CD4-positive, alpha-beta T cell treated with Interleukin-1 beta for 1 hour (primary cell): ENCODE measurements around the gene VPS26C.
A peak's percentile ranks its signal among the peaks of the same experiment; 100 is the strongest.

Experiments used
- DNase-seq, 2 donors: peaks; one replicate each; pipeline ENCODE4 v3.0.0-alpha.2; 2020 to 2022

Gene VPS26C

DNA sequence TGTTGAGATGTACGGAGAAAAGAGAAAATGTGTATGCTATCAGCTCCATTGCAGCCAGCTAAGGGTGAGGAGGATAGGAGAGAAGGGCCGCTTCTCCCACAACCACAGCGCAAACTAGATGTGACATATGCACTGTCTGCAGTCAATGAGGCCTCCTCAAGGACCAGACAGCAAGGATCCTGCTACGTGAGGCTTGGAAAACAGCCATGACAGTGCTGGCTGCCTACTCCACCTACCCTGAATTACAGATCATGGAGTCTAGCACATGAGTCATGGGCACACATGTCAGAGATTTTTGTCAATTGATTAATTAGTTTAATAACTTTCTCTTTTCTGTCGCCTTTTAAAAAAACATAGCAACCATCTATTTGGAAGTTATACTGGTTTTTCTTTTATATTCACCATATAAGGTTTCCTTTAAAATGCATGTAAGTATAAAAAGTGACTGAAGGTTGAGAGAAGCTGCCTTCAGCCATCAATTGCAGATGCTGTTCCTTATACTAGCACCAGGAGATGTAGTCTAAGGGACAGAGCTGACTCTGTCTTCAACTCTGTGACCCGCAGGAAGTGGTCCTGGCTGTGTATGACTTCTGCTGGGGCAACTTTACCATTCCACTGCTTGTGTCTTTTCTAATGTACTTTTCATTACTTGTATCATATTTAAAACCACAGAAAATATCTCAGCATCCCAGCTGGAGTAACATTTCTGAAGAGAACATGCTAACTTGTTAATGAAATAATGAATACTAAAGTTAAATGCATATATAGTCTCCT, 3.1 kb downstream of the VPS26C start:
- no peak for DNase-seq

GRCh38 chr21:37259426-37259825, 7.7 kb downstream of the VPS26C start:
- DNase-seq: no peak

DNA sequence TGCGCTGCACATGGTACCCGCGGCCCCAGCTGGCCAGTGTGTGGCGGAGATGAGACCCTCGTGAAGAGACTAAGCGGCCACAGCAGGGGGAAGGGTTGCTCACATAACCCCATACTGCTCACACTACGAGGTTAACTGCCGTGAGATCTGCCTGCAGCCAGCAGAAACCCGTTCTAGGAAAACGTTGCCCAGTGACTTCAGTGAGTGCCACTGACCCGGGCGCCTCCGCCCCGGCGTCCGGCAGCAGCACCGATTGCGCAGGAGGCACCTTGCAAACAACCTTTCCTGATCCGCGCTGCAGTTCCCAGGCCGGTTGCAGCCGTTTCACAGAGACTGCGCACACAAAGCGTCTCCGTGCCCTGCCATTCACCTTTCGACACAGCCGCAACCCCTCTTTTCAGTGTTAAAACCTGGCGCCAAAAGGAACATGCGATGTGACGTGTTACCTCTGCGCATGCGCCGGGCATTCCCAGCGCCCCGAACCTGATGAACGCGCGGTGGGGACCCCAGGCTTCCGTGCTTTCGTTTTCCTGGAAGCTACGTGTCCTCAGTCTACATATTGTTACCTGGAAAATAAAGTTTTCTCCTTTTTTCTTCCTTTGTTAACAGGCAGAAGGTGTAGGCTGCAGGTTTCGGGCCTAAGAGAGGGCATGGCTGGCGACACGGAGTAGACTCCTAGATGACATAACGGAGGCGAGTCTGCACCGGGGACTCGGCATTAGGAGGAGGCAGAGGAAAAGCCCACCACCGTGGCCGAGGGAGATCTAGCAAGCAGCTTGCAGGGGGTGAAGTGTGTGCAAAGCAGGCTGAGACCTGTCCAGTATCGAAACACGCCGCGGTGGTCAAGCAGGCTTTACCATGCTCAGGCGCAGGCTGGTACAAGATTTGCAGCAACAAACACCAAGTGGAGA, 8.9 kb downstream of the VPS26C start:
- DNase-seq: peak; percentile 80

GRCh38 chr21:37257511-37257966, 9.6 kb downstream of the VPS26C start:
- peak in 1 of 2 donors; percentile 26 for DNase-seq

DNA sequence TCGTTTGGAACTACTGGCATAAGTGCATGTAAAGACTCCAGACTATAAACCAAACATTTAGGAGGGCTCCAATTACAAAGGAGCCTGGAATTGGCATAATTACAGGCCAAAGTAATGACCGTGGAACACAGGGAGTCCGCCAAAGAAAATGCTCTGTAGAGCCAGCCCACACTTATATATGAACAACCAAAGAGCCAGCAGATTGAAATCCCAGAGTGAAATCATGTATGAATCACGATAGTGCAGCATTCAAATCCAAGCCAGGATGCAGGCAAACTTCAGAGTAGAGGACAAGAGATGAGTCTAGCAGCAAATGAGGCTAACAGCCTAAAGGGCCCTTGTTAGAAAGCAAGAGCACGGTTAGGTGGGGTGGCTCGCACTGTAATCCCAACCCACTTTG, 13.1 kb downstream of the VPS26C start:
- no peak for DNase-seq

DNA sequence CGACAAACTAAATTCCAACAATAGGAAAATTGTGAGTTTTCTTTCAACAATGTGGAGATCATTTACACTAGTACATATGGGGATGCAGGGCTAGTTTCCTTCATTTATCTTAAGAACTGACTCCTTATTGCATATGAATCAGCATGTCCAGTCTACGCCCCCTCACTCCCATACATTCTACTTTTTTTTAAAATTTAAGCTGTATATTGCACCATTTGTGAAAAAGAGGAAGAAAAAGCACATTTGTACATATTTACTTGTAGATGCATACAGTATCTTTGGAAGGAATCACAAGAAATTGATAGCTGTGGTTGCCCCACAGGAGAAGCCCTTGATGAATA, 15.9 kb downstream of the VPS26C start:
- DNase-seq: no peak

- no peak for DNase-seq
Observed at GRCh38 chr21:37249112-37249904, 17.8 kb downstream of the VPS26C start.

- no peak for DNase-seq
Observed at GRCh38 chr21:37248298-37248697, 18.8 kb downstream of the VPS26C start.

- DNase-seq: no peak
Observed at GRCh38 chr21:37245151-37245550, 22.0 kb downstream of the VPS26C start.

GRCh38 chr21:37244501-37245095, 22.5 kb downstream of the VPS26C start:
- no peak for DNase-seq

GRCh38 chr21:37243961-37244360, 23.2 kb downstream of the VPS26C start:
- no peak for DNase-seq

GRCh38 chr21:37241426-37241825, 25.7 kb downstream of the VPS26C start:
- DNase-seq: no peak

DNA sequence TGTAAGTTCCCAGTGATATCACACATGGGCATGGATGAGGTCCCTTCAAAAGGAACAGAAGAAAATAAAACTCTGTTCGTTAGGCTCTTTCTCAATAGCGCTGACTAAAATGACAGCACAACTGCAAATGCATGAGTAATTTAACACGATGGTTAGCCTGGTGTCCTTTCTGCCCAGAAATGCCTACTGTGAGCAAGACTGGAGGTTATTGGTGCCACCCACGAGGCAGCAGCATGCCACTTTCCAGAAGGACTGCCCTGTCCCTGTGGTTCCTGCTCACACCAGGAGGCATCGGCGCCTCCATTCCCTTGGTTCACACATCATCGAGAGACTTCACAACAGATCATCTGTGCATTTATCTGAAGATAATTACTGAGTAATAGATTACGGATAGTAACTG, 26.2 kb downstream of the VPS26C start:
- no peak for DNase-seq

DNA sequence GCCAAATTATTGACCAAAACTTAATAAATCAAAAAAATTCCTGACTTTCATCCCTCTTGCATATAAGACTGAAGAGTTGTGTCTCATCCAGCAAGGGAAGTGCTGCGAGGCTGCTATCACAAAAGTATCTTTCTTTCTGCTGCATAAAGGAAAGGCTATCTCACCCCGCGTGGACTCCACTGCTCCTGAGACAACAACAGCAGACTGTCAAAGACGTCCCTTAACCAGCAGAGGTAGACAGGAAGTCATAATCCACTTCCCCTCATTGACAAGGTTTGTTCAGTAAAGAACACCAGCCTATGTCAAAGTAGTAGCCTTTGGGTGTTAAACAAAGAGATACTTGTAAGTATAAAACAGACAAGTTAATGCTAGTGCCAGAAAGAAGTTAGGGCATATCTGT, 29.4 kb downstream of the VPS26C start:
- no peak for DNase-seq

- no peak for DNase-seq
Observed at GRCh38 chr21:37237346-37237745, 29.8 kb downstream of the VPS26C start.

DNA sequence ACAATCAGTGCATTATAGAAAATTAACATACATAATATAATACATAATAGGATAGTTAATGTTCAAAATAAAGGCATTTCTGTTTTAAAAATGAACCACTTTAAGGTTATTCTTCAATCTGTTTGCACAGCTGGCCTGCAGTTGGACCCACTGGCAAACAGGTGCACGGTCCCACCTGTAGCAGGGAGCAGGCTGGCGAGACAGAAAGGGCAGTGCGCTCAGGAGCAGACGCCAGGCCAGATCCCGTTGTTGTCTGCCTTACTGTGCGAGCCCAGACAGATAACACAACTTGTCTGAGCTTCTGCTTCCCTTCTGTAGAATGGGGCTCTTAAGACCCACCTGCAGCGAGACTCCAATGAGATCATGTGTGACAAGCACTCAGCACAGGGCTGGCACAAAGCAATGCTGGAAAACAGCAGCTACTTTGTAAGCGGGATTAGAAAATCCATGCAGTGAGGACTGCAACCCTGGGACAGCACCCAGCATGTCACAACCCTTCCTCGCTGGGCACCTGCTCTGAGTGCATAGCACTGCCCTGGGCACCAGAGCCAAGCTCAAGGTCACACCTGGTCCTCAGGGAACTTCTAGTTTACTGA, 33.5 kb downstream of the VPS26C start:
- no peak for DNase-seq

- no peak for DNase-seq
Observed at GRCh38 chr21:37232274-37233018, 34.7 kb downstream of the VPS26C start.

DNA sequence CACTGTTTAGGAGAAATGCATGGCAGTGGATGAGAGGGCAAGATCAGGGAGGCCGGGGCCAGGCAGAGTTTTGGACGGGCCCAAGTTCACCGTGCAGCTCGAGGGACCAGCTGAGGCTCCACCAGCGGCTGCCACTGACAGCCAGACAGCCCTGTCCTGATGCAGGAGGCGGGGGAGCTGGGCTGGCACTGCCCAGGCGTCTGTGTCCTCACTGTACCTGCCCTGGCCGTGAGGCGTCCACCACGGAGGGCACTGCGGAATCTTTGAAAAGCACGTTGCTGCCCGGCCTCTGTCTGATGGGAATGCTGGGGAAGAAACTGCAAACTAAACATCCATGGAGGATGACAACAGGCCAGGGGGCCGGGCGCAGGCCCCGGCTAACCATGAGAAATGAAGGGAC, 35.5 kb downstream of the VPS26C start:
- no peak for DNase-seq

DNA sequence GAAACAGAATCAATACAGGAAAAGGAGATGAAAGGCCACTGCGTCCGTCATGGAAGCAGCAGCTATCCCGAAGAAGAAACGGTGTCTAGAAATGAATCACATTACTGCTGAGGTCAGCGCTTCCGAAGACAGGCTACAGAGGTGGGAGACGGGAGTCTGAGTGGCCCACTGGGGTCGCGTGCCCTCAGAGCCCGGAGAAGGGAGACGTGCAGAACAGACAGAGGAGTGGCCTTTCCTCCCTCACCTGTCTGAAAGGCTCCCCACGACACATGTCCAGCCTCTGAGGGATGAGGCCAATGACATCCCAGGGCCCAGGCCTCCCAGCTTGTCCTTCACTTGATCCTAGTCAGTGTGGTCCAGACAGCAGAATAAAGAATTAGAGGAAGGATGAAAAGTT, 35.9 kb downstream of the VPS26C start:
- DNase-seq: no peak

- DNase-seq: no peak
Observed at GRCh38 chr21:37230632-37231248, 36.4 kb downstream of the VPS26C start.

DNA sequence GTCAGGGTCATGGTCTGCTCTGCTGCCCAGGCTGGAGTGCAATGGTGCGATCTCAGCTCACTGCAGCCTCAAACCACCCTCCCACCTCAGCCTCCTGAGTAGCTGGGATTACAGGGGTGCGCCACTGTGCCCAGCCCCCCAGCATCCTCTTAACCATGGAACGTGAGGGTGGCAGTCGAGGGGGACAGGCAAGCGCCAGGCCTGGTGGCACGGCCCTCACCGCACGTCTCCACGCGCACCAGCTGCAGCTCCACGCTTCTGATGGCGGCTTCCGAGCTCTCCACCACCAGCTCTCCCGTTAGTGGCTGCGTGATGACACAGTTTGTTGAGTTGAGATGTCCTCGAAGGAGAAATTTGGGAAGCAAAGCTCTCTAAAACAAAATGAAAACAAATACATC, 39.1 kb downstream of the VPS26C start:
- DNase-seq: no peak
